Renal cortex interstitium (tissue), 11 donors: ENCODE data around the gene SMAD9. TPM values are rescaled to one million over a fixed set of nuclear protein-coding genes. Genes with fewer than 3 reads are reported as not detected.

Experiments used
- DNase-seq, 11 donors: peaks; one replicate each; pipeline ENCODE4 v3.0.0-alpha.2; 2013; ENCODE audit warnings: low read depth in 9 of 11, low spot score in 4 of 11; ENCODE audit errors: extremely low read depth in 1 of 11
- polyA plus RNA-seq, 3 donors: library from polyadenylated mRNA; unstranded; fragments of 120-200 nt; gene quantifications; one replicate each; pipeline ENCODE4 v1.2.1, GENCODE V29; 2013; ENCODE audit not compliant: insufficient read length in 3 of 3

SMAD9 gene
- polyA plus RNA-seq, 3 donors: 28.5 to 34.6 (median 33.3) TPM

DNA sequence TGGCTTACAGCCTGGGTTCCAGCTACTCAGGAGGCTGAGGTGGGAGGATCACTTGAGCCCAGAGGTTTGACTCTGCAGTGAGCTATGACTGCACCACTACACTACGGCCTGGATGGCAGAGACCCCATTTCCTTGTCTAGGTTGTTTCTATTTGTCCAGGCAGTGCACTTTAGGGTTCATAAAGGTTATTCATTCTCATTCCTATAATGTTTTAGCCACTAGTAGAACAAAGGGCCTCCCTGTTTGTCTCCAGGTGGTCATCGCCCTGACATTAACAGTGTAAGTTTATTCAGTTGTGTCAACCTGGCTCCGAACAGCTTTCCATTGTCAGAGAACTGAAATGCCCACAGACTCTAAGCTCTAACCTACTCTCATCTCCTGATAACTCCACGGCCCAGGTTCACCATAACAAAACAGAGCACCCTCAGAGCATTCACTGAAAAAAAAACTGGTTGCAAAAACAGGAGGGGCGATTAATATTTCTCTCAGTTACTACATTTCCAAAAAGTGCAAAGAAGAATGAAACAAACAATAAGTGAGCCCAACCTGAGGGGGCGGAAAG lies 37.1 kb downstream of the SMAD9 start:
- no peak for DNase-seq

DNA sequence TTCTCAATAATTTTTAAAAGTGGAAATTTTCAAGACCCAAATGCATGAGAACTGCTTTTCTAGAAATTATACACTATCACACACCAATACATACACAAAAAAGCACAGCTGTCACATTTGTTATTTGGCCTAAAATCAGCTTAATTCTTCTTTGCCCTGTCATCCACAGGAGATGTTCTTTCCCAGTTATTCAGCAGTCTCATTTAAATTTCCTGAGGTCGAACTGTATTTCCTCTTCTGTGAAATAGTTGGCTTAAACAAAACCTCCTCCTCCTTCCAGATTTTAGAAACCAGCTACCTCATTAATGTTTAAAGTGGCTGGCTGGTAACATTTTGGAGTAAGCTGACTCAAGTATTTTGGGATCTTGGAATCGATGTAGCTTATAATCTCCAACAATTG lies 39.1 kb downstream of the SMAD9 start:
- DNase-seq: no peak

DNA sequence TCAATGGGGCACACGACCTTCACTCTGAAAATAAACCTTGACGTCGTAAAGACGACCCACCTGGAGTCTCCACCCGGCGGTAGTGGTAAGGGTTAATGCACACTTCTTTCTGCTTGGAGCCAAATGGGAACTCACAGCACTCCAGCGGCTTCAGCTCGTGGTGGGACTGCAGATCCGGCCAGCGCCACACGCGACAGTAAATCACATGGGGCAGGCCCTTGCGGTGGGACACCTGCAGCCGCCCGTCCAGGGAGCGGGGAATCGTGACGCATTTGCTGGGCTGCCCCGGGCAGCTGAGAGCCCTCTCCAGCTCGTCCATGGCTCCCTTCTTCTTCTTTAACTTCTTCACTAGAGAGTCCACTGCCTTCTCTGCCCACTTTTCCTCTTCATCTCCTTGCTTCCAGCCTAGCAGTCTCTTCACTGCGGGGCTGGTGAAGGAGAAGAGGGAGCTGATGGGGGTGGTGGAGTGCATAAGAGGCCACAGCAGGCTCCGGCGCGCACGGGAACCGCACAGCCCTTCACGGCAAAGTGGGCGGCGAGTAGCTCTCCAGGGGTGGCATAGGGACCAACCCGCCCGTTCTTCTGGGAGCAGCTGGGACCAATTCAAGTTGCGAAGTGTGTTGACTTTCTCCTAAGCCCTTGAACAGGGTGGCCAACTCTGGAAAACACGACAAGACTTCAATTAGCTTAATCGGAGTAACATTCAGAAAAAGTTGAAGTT lies 40.7 kb downstream of the SMAD9 start:
- DNase-seq: no peak

DNA sequence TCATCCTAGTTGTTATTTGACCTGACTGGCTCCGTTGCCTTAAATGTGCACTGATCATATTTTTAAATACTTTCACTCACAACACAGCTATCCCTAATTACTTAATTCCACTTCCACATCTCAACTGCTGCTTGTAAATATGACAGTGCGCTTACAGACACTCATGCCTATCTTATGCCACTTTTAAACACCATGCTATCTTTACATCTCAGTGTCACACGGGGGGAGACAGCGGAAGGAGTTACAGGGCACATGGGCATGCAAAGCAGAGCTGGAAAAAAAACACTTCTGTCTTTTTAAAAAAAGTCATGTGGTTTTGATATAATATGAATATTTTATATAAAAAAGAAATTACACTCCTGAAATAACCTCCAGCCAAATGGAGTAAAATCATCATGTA lies 44.1 kb downstream of the SMAD9 start:
- no peak for DNase-seq

DNA sequence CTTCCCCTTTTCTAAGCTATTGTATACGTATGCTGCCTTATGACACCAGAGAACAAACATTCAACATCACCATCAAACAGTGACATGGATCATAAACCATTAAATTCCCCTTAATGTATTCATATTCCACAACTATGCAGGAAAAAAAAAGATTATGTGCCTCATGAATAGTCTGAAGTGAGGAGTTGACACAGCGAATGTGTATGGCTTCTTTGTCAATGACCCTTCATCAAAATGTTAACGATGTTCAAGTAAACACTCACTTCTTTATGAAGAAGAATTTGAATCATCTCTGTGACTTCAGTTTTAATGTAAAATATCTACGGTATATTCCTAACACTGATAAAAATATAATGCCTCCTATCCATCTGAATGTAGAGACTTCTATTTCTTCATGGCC lies 44.6 kb downstream of the SMAD9 start:
- DNase-seq: no peak

DNA sequence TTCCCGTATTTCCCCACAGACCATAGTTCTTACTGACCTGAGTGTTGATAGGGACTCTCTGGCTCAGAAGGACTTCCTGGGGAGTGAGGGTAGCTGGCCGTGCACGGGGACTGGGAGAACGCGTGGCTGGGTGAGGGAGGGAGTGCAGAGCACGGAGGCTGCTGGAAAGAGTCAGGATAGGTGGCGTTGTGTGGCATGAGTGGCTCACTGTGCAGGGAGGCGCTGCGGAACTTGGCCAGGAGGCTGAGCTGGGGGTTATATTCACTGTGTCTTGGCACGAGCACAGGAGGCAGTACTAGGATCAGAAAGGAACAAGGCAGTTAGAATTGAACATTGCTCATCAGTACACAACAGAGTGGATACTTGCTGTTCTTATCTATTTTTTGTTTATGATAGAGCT lies 47.4 kb downstream of the SMAD9 start:
- no peak for DNase-seq

DNA sequence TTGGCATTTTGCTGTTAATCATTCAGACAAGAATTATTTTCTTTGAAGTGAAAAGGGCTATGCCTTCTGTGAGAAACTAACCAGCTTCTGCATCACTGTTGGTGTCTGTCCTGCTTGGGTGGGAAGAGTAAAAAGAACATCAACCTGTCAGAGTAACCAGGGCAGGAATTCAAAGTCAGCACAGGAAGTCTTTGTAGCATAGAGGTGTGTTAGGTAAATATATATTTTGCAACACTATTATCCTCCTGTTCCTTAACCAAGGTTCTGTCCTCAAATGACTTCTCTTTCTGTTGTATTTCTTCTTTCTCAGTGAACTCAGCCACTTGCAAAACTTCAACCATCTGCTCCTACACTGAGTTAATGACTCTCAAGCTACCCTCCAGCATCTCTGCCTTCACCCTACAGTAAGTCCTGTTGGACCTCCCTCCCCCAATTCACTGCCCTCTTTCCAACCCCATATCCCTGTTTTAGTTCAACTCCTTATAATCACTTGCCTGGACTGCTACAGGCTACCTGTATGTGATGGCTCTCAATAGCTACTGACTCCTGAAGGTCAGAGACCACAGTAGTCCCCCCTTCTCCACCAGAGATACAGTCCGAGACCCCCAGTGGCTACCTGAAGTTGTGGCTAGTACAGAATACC lies 49.9 kb downstream of the SMAD9 start:
- no peak for DNase-seq

DNA sequence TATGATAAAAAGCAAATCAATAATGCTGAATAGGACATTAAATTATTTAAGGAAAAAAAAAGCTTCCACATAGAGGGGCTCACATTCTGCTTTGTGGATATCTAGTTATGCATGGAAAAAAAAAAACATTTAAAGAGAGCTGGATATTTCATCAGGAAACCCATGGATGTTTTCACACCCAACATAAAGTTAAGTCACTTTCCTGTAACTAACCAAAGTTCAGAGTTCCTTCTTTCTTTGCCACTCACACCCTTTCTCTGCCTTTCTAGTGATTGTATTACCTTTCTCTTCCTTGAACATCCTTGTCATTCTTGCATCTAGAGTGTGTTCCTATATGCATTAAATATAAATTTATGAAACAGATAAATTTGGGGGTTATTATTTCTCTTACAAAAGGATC lies 53.8 kb downstream of the SMAD9 start:
- DNase-seq: no peak

DNA sequence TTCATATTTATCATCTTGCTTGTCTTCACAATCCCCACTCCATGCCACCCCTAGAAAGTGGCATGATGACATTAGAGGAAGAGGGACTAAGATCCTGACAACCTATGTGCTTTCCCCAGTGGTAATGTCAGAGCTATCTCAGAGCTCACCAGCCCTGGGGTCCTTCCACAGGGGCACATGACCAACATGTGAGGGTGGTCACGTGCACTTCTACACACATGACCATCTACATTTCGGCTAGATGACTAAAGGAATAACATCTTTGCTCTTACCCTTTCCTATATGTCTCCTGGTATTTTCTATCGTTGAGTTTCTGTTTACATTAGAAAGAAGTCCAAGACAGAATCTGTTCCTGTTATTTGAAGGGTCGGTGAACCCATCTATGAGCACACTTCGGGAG lies 54.8 kb downstream of the SMAD9 start:
- no peak for DNase-seq

DNA sequence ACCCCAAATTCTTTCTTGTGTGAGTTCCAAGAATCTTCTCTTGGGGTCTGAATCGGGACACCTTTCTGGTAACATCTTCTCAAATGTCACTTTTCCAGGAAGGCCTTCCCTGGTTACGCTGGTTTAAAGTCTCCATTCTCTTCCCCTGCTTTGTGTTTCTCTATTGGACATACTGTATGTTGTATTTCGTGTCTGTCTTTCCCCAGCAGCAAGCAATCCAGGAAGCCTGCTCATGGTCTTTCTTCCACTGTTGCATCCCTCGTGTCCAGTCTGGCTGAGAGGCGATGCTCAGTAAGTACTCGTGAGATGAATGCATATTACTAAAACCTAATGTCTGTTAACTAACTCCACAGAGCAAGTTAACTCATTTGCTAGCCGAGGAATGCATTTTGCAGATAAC lies 57.3 kb downstream of the SMAD9 start:
- DNase-seq: no peak

DNA sequence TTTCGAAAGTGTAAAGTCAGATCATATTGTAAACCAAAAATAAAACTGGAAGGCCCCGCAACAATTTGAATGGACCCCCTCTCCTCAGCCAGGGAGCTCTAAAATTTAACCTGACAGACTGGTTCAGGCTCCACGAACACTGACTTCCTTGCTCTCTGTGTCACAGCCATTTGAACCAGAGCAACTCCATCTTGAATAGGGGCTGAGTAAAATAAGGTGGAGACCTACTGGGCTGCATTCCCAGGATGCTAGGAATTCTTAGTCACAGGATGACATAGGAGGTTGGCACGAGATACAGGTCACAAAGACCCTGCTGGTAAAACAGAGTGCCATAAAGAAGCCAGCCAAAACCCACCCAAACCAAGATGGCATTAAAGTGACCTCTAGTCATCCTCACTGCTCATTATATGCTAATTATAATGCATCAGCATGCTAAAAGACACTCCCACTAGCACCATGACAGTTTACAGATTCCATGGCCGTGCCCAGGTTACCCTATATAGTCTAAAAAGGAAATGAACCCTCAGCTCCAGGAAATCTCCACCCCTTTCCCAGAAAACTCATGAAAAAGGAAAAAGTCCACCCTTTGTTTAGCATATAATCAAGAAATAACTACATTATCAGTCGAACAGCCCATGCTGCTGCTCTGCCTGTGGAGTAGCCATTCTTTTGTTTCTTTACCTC lies 57.9 kb downstream of the SMAD9 start:
- no peak for DNase-seq

DNA sequence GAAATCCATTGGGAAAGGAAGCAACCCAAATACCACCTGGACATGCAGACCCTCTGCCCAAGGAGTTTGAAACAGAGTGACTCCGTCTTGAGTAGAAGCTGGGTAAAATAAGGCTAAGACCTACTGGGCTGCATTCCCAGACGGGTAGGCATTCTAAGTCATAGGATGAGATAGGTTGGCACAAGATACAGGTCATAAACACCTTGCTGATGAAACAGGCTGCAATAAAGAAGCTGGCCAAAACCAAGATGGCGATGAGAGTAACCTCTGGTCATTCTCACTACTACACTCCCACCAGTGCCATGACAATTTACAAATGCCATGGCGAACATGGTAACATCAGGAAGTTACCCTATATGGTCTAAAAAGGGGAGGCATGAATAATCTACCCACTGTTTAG lies 60.8 kb downstream of the SMAD9 start:
- no peak for DNase-seq

DNA sequence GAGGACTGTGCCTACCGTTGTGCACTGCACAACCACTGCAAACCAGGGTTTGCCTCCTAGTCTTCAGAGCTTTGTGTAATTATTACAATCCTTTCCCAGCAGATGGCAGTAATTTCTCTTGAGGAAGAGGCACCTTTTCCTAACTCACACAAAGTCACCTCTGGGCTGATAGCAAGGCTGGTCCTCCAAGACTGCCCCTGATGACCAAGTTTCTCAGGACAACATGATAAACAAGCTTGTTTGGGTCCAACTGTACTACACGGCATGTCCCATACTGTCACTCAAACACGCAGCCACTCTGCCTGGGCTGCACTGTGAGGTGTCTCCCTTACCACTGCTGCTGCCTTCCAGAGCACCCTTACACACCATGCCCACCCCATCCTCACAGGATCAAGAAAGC lies 61.7 kb downstream of the SMAD9 start:
- peak; percentile 23 to 53 (median 43) for DNase-seq

DNA sequence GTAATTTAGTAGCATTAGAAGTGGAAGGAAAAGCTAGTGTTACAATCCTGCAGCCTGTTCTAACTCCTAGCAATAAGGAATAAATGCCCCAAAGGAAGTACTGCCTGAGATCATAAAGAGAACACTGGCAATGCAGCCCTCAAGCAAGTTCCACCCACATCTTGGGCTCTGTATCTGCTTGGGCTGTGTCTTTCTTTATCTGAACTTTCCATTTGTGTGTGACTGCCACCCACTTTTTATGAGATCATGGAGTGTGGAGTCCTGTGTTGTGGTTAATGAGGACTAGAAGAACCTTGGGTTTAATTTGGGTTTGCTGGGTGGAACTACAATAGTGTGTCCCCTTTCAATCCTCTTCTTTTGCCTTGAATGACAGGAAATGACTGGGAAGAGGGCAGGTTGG lies 62.8 kb downstream of the SMAD9 start:
- DNase-seq: no peak

DNA sequence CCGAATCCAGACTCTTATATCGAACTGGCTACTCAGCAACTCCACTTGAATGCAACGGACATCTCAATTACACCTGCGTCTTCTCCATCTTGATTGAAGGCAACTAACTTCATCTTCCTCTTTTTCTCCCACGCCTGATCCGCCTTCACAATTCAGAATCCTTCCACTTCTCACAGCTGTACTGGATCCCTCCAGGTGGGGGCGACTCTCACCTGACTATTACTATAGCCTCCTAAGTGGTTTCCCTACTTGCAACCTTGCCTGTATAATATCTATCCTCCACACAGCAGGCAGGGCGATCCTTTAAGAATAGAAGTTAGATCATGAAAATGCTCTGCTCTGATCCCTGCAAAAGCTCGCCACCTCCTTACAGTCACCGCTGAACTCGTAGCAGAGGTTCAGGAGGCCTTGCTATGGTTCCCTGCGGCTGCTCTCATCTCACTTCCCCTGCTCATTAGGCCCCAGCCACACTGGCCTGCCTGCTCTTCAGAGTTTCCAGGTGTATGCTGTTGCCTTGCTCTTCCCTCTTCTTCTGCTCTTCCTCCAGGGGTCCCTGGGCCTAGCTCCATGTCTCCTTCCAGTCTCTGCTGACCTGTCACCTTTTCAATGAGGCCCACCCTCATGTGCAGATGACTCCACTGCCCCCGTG lies 69.1 kb downstream of the SMAD9 start:
- DNase-seq: no peak

DNA sequence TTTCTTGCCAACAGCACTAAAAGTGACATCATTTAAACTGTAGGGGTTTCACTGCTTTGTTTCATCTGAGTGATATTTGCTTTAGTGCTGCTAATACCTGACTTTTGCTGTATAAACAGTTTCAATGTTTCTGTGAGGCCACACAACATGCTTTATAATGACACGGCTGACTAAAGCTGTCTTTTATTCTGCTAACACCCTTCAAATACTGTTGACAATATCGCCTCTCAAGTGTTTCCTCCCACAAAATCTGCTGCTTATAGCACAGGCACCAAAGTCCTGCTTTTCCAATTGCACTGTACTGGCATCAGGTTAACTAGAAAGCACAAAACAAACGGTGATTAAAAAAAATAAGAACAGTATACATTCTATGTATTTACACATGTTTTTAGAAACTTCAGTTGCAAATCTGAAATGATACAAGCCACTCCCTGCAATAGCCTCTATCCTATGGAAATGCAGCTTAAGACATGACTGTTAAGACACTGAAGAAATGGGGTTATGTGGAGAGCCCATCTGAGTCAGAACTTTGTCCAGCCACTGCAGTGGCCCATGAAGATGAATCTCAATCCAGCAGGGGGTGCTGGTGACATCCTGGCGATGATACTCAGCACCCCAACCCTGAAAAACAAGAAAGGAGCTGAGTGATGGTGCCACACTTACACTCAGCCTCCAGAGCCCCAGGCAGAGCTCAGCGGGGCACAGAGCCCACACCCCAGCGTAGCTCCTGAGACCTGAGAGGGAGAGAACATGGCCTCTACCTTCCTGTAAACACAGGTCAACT lies 71.6 kb downstream of the SMAD9 start:
- DNase-seq: no peak

DNA sequence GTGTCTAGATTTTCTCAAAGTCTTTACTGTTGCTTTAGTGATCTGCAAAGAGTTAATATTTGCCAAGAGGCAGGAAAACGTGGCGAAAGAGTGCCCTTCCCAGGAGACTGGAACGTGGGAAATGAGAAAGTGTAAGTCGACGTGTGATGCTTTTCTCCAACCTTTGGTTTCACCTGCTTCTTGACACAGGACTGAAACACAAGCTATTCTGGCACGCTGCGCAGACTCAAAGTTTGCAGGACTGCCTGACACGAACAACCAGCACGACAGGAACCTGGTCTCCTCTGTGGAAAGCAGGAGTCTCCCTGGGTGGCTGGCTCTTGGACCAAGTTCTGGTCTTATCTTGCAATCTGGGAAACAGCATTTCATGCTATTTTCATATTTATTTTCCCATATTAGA lies 72.4 kb downstream of the SMAD9 start:
- no peak for DNase-seq

DNA sequence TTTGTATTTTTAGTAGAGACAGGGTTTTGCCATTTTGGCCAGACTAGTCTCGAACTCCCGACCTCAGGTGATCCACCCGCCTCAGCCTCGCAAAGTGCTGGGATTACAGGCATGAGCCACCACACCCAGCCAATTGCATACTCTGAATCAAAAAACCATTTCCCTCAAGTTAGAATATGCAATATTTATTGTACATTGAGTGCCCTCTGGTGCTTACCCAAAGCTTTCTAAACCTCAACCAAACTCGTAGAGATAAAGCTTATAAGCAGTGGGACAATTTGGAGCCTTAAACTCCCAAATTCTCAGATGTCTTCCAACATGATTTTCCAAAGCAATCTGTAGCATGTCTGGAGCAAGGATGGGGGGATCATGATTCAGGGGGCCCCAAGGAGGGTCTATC lies 78.6 kb downstream of the SMAD9 start:
- no peak for DNase-seq

DNA sequence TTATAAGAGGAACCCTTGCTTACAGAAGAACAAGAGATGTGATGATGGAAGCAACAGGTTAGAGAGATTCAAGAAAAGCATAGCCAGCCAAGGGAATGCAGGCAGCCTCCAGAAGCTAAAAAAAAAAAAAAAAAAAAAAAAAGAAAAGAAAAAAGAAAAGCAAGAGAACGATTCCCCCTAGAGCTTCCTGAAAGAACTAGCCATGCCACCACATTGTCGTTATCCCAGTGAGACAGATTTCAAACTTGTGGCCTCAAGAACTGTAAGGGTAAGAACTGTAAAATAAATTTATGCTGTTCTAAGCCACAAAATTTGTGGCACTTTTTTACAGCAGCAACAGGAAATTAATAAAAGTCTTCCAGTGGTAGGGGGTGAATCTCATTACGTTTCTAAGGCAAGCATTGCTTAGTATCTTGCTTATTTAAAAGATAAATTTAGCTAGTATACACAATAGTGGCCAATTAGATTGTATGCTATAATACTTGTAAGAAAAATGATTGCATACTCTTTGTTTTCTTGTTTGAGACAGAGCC lies 79.3 kb downstream of the SMAD9 start:
- no peak for DNase-seq
